NCI-H2081 treated with DMSO at 0.1 percent for 48 hours (cell line): ENCODE results near the gene ARMC9.
"Not testable (repeated sequence)": the region's sequence is repeated elsewhere in the genome, so short reads cannot be mapped to it uniquely, and the experiment has no call there.

Experiments
- DNase-seq: peaks from one replicate; lab custom pipeline; 2025; lab: John Stamatoyannopoulos, UW

The ARMC9 gene

GRCh38 chr2:231244382-231245248 is 46.2 kb downstream of the ARMC9 start:
- DNase-seq, result no peak

GRCh38 chr2:231245249-231246094 is 47.0 kb downstream of the ARMC9 start:
- DNase-seq, result no peak

GRCh38 chr2:231246171-231246842 is 47.9 kb downstream of the ARMC9 start:
- no peak for DNase-seq

DNA sequence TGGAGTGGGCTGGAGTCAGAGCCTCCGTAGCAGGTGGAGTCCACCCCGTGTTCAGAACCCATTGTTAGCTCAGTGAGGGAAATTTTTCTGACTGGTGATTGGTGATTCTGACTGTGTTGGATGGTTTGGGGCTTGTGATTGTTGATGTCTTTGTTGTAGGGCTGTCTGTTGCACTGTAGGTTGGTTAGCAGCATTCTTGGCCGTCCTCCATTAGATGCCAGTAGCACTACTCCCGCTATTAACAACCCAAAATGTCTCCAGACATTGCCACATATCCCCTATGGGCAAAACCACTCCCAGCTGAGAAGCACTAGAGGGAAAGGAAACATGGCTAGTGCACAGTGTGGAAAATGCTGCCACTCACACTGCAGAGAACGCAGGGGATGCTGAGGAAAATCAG is 51.7 kb downstream of the ARMC9 start:
- no peak for DNase-seq

DNA sequence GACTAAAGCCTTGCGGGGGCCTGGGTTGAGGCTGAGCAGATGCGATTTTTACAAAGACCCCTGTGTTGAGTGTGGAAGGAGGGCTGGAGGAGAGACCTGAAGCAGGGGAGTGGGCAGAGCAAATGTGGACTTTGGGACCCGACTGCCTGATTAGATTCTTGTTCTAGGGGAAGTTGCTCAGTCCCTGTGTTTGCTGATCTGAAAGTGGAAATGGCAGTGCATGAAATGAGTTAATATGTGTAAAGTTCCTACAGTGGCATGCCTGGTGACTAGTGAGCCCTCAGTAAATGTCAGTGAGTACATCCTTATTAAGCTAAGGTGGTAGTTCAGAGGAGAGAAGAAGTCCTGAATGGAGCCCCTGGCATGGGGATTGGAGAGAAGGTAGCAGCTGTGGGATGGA is 52.3 kb downstream of the ARMC9 start:
- DNase-seq, result no peak

GRCh38 chr2:231253292-231253691 is 54.9 kb downstream of the ARMC9 start:
- DNase-seq, result not testable (repeated sequence)

DNA sequence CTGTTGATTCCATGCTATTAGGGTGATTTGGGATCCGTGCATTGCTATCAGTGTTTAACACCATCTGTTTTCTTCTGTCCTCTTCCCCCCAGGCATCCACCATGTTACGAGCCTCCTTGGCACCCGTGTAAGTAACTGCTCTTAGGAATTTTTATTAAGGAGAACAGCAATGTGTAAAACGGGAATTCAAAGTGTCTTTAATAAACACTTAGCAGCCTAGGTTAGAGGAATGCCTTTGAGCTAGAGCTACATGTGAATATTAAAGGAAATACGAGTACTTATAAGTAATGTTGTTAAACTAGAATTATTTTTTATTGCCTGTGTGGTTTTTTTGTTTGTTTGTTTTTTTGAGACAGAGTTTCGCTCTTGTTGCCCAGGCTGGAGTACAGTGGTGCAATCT is 58.1 kb downstream of the ARMC9 start:
- DNase-seq, result no peak

DNA sequence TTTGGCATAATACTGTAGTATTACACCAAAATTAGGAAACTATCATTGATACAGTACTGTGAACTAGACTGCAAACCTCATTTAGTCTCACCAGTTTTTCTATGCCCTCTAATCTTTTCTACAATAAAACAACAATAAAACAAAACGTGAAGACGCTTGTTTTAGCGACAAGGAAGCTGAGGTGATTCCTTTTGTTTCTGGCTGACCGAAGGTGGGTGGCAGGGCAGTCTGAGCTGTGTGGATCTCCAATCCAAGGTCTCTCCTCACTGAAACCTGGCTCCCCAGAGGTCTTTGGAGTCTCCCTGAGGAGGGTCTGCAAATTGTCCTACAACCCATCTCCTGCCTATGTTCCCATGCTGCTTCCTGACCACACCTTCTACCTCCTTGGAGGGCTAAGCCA is 59.3 kb downstream of the ARMC9 start:
- DNase-seq, result no peak

DNA sequence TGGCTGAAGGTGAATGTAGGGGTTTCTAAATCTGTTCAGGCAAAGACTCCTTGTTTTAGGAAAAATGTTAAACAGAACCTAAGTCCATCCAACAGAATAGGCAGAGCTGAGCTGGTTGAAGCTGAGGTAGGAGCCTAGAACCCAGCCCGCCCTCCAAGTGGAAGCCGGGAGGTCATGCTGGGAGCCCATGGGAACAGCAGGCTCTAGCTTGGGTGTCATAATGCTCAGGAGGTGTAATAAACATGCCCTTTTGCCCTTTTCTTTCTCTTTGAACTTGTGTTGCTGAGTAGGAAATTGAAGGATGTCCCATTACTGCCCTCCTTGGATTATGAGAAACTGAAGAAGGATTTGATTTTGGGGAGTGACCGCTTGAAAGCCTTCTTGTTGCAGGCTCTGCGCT is 60.3 kb downstream of the ARMC9 start:
- DNase-seq, result no peak

- DNase-seq, result no peak
Measured at GRCh38 chr2:231259104-231259503, 60.7 kb downstream of the ARMC9 start.

DNA sequence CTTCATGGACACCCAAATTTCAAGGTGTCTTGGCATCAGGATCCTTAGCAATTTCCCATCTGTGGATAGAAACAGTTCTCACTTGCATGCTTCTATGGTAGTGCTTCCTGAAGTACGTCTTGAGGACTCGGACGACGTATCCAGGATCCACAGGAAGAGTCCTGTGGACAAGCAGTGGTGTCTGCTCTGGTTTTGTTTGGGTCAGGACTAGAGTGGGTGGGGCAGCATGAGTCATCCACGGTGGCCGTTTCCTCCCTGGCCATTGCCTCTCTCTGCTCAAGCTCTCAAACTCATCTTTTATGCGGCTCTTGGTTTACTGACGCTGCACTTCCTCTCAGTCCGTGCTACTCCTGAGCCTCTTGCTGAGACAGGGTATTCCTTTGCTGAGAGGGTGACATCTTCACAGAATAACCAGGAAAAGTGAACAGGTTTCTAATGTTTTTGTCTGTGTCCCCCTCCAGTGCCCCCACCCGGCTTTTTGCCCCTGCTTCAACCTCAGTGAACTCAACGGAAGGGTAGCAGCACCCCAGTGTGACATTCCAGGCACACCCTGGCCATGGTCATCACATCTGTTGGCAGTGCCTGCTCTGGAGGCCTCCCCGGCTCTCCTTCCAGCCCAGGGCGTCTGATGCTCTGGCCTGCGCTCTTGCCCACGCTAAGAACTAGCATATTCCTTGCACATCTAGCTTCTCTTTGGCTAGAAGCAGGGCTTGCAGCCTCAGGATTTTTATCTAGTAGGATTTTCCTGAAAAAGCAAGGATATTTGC is 62.2 kb downstream of the ARMC9 start:
- DNase-seq, result no peak

- DNase-seq, result no peak
Measured at GRCh38 chr2:231263118-231263831, 64.8 kb downstream of the ARMC9 start.

DNA sequence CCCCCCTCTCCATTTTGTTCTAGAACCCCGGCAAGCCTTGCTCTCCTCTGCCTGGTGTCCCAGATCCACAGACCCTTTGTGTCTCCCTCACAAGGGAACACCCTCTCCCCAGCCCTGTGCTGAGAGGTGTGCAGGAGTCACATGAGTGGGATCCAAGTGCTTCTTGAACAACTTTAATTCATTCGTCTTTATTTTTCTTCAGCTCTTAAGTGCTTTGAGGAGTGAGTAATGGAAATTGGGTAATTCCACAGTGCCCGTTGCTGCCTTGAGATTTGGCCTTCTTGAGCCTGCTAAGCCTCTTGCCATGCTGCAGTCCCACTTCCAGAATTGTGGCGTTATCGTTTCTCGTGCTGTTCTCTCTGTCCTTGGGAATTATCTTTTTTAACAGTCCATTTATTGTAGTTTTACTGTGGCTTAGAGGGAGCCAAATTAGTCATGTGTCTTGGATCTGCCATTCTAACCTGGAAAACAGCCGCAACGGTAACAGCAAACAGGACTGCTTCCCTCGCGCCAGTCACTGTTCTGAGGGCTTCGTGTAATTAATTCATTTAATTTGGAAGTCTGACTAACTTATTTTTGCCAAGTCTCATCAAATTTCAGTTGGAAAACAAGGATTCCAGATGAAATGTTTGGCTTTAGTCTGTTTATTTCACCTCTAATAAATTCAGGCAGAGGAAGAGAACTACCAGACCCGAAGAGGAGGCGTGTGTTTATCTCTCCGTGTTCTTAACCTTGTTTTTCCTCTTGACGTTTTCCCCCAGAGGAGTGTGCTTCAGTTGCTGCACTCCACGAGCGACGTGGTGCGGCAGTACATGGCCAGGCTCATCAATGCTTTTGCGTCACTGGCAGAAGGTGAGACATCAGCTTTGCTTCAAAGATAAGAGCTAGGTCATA is 72.0 kb downstream of the ARMC9 start:
- DNase-seq, result no peak

DNA sequence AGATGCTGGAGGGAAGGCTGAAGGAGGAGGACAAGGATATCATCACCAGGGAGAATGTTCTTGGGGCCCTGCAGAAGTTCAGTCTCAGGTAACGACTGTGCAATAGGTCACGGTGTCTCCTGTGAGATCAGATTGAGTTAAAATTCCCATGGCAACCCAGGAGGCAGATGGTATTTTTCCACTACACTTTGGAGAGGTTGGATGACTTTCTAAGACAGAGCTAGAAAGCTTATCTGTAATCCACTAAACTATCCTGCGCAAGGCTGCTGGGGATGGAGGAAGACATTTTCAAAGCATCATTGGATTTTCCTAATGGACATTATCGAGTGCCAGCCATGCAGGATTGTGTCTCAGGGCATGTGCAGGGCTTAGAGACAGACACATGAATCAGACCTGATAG is 74.6 kb downstream of the ARMC9 start:
- DNase-seq, result no peak

DNA sequence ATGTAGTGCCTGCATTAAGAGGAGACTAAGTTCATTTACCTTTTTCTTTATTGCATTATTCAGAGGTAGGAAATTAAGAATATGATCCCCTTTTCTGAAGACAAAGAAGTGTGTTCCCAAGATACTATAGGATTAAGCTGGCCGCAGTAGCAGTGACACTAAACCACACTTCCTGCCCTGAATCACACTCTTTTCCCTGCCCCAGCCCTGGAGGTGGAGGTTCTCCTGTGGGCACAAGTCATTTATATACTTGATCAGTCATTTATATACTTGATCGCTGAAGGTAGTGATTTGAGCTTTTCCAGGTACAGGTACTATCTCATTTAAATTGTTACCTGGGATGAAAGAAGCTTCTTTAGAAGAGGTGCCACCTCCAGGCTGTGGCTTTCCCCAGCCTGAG is 78.6 kb downstream of the ARMC9 start:
- no peak for DNase-seq

- no peak for DNase-seq
Measured at GRCh38 chr2:231277962-231278361, 79.5 kb downstream of the ARMC9 start.

- no peak for DNase-seq
Measured at GRCh38 chr2:231278868-231279267, 80.4 kb downstream of the ARMC9 start.

- DNase-seq, result no peak
Measured at GRCh38 chr2:231280846-231281245, 82.4 kb downstream of the ARMC9 start.

GRCh38 chr2:231284296-231284695 is 85.9 kb downstream of the ARMC9 start:
- DNase-seq, result no peak

GRCh38 chr2:231286964-231287363 is 88.5 kb downstream of the ARMC9 start:
- DNase-seq, result no peak
